Activated CD4-positive, alpha-beta T cell treated with anti-CD3 and anti-CD28 coated beads for 24 hours (primary cell): Measurements from ENCODE around the gene NRSN2.
"Not testable (repeated sequence)": the region's sequence is repeated elsewhere in the genome, so short reads cannot be mapped to it uniquely, and the experiment has no call there.

Experiments
- DNase-seq, 2 donors: peaks; one replicate each; pipeline ENCODE4 v3.0.0-alpha.2; 2020; ENCODE audit warnings: low read depth in 2 of 2

NRSN2 gene

GRCh38 chr20:325045-325888 lies 21.6 kb upstream of the NRSN2 start, which contains the start of gene SOX12:
SOX12 (plus strand) TSS chr20:325552; CDS start chr20:325925, 373 bp downstream.
- peak; percentile 97 to 98 for DNase-seq

DNA sequence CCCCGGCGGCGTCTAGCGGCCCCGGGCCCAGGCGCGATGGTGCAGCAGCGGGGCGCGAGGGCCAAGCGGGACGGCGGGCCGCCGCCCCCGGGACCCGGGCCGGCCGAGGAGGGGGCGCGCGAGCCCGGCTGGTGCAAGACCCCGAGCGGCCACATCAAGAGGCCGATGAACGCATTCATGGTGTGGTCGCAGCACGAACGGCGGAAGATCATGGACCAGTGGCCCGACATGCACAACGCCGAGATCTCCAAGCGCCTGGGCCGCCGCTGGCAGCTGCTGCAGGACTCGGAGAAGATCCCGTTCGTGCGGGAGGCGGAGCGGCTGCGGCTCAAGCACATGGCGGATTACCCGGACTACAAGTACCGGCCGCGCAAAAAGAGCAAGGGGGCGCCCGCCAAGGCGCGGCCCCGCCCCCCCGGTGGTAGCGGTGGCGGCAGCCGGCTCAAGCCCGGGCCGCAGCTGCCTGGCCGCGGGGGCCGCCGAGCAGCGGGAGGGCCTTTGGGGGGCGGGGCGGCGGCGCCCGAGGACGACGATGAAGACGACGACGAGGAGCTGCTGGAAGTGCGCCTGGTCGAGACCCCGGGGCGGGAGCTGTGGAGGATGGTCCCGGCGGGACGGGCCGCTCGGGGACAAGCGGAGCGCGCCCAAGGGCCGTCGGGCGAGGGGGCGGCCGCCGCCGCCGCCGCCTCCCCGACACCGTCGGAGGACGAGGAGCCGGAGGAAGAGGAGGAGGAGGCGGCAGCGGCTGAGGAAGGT lies 20.8 kb upstream of the NRSN2 start:
- DNase-seq = peak in 1 of 2 donors; percentile 30

- DNase-seq = no peak
Observed at GRCh38 chr20:326645-327185, 20.2 kb upstream of the NRSN2 start.

DNA sequence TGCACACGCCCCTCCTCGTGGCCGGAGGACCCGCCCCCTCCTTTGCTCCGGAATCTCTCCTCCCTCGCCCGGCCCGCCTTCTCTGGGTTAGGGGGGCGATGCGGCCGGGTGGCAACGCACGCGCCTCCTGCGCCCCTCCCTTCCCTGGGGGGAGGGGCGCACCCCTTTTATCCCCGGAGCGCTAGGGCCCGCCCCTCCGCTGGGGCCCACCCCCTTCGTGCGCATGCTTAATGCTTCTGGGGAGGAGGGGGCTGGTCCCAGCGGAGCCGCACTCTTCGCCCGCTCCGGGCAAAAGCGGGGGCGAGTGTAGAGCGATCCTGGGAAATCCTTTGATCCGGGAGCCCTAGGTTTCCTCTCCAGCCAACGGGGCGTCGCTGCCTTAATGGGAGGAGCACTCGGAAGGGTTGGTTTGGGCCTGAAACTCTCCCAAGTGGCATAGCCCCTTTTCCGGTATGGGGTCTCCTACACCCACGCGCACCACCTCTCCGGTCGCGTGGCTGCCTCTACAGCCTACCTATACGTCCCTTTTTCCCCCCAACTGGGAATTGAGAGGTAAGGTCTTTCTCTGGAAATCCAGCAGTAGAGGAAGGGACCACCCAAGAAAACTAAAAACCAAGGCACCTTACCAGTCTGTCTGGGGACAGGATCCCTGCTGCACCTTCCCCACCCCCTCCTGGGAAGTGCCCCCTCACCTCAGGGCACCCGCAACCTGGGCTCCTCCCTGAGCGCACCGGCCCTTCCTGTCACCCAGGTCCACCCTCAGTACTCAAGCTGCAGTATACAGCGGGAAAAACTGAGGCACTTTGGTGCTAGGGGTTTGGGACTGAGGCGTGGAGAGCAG lies 19.5 kb upstream of the NRSN2 start:
- peak in 1 of 2 donors; percentile 61 for DNase-seq

DNA sequence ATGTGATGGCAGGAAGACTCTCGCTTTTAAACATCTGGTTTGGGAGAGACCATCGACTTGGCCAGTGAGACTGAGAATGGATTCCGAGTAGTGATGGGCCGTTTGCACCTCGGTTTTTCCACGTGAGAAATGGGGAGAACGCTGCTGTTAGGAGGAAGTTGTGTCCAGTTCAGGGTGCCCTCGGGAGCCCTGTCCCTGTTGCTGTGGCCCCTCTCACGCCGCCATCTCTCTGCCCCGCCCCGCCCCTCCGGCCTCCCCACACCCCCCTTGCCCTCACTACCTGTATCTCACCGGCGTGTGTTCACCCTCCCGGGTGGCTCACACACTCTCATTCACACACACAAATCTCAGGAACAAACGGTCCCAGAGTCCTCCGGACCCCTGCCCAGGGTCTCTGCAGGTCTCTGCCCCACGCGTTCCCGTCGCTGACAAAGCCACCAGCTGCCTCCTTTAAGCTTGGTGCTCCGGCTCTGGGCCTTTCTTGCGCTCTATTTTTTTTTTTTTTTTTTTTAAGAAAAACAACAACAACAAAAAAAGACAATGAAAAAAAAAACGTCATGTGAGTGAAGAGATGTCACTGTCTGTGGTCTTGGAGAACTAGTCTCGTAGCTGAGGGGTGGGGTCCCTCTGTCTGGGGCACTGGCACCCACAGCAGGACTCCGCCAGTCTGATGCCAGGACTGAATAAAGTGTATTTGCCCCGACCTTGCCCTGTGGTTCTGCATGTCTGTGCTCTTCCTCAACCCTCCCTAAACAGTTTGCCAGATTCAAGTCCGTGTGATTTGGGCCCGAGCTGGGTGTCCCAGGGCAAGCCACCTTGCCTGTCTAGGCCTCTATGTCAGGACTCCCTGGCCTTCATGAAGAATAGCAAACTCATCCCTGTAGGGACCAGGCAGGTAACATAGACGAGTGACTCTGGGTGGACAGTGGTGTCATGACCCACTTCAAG lies 18.6 kb upstream of the NRSN2 start:
- no peak for DNase-seq

DNA sequence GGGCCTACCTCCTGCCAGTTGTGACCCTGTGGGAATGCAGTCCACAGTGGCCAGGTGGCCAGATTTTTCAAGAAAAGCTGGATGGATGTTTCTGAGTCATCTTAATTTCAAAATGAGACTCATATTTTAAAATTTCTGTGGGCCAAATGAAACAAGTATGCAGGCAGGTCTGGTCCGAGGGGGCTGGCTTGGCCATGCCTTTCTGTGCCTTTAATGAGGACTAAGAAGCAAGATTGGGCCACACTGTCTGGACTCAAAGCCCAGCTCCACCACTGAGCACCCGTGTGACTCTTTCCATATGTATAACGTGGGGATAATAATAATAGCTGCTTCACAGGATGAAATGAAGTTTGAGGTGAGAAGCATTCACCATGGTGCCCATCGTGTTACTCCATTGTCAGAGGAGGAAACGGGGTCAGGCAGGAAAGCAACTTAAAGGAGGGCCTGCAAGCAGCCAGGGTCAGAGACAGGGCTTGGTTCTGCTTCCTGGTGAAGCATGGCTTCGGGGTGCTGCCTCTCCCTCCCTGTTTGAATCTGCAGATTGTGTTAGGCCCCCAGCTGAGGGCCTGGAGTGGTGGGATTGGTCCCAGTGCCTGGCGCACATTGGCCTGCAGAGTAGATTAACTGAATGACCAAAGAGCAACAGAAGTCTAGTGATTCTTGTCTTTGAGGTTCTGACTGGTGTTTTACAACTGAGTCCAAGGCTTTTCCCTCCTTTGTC lies 17.8 kb upstream of the NRSN2 start:
- no peak for DNase-seq

- DNase-seq = no peak
Observed at GRCh38 chr20:329851-330232, 17.1 kb upstream of the NRSN2 start.

DNA sequence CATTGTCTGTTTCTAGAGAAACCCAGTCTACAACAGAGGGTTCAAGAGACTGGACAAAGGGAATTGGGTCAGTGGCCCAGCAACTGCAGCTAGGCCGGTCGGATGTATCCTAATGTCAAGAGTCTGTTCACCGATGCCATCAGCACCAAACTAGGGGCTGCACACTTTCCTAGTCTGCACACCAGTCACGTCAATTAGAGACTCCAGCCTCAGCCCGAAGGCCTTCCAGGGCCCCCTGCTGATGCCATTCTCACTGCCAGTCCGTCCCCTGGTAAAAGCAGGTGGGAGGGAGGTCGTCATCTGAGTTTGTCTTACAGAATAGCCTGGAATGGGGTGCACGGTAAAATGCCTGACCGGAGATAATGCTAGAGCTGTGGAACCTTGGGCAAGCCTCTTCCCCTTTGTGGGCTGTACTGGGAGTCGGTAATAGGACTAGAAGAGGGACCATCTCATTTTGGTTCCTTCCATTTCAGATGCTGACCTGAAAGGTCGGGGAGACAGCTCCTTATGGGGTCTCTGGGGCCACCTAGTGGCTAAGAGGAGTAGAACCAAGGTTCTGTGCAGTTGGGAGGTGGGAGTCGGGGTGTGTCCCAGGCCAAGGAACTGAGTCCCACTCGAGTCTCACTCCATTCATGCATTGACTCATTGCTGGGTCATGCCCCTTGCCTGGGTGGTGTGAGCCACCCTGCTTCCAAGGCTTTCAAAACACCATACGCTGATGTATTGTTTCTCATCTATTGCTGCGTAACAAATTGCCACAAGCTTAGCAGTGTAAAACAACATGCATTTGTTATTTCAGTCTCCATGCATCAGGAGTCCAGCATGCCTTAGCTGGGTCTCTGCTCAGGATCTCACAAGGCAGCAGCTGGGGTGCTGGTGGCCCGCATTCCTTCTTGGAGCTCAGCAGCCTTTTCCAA lies 16.4 kb upstream of the NRSN2 start:
- DNase-seq = peak in 1 of 2 donors; percentile 35

GRCh38 chr20:334578-334977 lies 12.3 kb upstream of the NRSN2 start:
- no peak for DNase-seq

DNA sequence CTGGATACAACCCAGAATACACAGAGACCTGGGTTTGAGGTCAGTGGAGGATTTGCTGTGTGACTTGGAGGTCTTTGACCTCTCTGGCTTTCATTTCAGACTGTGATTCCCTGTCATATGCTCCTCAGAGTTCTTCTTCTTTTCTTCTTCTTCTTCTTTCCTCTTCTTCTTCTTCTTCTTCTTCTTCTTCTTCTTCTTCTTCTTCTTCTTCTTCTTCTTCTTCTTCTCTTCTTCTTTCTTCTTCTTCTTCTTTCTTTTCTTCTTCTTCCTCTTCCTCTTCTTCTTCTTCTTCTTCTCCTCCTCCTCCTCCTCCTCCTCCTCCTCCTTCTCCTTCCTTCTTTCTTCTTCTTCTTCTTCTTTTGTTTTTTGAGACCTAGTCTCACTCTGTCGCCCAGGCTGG lies 10.9 kb upstream of the NRSN2 start:
- not testable (repeated sequence) for DNase-seq

- DNase-seq = peak in 1 of 2 donors; percentile 30
Observed at GRCh38 chr20:341682-342081, 5.2 kb upstream of the NRSN2 start.

GRCh38 chr20:343107-343506 lies 3.8 kb upstream of the NRSN2 start:
- DNase-seq = no peak

- no peak for DNase-seq
Observed at GRCh38 chr20:346033-346639, 775 bp upstream of the NRSN2 start.

- no peak for DNase-seq
Observed at GRCh38 chr20:347317-347639, 367 bp downstream of the NRSN2 start.

DNA sequence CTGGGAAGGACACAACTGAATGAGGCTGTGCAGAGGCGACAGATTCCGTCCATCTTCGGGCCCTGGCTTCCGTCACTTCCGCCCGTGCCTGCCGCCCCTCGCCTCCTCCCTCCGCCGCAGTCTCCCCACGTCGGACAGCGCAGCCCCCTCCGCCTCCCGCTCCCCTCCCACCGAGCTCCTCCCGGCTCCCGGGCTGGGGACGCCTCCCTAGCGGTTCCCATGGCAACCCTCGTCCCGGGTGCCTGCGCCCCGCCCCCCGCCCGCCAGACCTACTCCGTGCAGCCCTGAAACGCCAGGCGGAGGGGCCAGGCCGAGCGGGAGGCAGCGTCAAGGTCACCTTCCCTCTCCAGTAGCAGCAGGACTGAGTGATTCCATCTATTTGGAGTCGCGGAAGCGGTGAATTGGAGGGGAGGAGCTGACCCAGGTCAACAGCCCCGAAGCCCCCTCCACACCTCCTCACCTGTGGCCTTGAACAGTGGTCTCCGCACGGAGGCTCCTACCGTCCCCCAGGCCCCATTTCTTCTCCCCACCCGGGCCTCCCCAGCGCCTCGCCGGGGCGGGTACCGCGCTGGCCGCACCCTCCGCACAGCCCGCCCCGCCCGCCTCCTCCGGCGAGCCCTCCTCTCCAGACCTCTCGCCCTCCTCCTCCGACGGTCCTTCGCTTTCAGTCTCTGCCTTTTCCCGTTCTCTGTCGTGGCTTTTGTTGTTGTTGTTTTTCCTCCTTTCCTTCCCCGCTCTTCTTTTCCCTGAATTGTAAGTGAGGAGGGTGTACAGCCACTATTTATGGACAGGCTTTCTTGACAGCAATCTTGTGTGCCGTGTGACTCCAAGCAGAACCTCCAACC lies 951 bp downstream of the NRSN2 start:
- peak in 1 of 2 donors; percentile 61 for DNase-seq

DNA sequence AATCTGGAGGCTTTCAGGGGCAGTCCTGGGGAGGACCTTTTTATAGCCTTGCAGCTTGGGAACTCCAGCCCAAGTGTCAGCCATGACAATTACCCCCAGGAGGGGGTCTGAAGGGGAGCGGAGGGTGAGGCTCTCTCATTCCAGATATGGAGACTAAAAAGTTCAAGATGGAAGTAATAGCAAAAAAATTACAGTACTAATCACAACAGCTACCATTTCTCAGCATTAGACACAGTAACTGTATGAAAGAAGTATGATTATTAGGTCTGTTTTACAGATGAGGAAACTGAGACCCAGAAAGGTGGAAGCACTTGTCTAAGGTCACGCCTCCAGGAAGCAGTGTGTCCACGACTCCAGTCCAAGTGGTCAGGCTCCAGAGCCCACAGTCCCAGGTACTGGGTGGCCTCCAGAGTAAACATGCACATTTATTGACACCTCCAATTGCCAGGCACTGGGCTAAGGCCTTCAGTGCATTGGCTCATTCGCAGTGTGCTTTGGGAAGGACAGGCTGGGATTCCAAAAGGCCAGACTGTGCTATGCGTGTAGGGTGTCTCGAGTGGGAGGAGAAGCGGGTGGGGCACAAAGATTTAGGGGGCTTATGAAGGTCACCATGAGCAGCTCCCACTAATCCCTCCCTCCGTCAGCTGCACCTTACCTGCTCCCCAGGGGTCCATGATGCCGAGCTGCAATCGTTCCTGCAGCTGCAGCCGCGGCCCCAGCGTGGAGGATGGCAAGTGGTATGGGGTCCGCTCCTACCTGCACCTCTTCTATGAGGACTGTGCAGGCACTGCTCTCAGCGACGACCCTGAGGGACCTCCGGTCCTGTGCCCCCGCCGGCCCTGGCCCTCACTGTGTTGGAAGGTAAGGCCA lies 2.3 kb downstream of the NRSN2 start:
- DNase-seq = no peak

- no peak for DNase-seq
Observed at GRCh38 chr20:353166-353565, 6.3 kb downstream of the NRSN2 start.
